ENCODE data around the gene ABCF2.

The ABCF2 gene

GRCh38 chr7:151207804-151208203 lies 19.2 kb downstream of the ABCF2 start:
- DNase-seq, result no peak
- intact Hi-C loops (cut with DNase I), result no loop called here

DNA sequence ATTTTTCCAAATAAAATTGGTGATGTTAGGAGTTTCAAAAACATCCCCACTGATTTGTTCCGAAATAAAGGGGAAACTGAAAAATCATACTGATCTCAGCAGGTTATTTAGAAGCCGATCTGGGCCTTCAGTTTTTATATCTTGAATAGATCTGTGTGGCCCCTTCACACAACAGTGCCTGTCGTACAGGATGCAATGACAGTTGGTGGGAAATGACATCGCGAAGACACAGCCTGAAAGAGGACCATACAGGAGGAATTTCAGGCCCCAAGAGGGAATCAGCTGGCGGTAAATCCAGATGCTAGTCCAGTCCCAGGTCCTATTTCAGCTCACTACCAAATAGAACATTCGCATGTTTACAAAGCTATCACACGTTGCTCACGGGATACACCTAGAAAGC lies 19.7 kb downstream of the ABCF2 start:
- no peak for DNase-seq
- intact Hi-C loops (cut with DNase I), result no loop called here

- intact Hi-C loops (cut with DNase I), result no loop called here
- DNase-seq, result no peak
Observed at GRCh38 chr7:151206914-151207313, 20.1 kb downstream of the ABCF2 start.

DNA sequence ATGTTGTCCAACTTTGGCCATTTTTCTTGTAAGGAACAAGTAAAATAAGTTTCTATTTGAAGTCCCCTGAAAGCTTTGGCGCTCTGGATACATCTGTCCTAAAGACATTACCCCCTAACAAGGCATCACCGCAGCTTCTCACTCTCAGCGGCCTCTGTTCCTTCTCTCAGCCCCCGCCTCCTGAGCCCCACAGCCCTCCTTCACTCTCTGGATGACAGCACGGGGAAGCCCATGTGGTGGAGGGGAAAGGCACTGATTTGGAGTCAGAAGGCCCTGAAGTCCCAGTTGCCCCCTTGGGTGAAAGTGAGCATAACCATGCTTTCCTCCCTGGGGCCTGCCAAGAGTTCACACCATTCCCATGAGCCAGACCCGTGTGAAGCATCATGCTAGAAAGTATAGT lies 21.3 kb downstream of the ABCF2 start:
- no peak for DNase-seq
- intact Hi-C loops (cut with DNase I), result no loop called here

- DNase-seq, result no peak
- intact Hi-C loops (cut with DNase I), result no loop called here
Observed at GRCh38 chr7:151204383-151205032, 22.5 kb downstream of the ABCF2 start.

- no peak for DNase-seq
- intact Hi-C loops (cut with DNase I), result no loop called here
Observed at GRCh38 chr7:151202836-151203235, 24.2 kb downstream of the ABCF2 start.

GRCh38 chr7:151201751-151202150 lies 25.3 kb downstream of the ABCF2 start:
- no peak for DNase-seq
- intact Hi-C loops (cut with DNase I), result no loop called here

DNA sequence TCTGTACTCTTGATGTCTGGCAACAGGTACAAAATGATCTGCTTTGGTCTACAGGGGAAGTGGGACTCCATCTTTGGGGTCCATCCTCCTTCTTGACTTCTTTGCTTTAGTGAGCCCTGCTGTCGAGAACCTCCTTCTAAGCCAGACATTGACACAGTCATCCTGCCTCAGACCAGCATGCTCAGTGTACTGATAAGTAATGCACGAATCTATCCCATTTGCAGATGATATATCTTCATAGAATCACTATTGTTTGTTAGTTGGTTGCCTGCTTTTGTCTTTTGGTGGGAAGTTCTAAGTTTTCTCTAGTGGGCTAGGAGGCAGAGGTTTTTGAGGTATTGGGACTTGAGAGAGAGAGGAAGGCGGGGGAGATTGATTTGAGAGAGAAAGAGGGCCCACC lies 25.7 kb downstream of the ABCF2 start:
- intact Hi-C loops (cut with DNase I), result no loop called here
- DNase-seq, result no peak

DNA sequence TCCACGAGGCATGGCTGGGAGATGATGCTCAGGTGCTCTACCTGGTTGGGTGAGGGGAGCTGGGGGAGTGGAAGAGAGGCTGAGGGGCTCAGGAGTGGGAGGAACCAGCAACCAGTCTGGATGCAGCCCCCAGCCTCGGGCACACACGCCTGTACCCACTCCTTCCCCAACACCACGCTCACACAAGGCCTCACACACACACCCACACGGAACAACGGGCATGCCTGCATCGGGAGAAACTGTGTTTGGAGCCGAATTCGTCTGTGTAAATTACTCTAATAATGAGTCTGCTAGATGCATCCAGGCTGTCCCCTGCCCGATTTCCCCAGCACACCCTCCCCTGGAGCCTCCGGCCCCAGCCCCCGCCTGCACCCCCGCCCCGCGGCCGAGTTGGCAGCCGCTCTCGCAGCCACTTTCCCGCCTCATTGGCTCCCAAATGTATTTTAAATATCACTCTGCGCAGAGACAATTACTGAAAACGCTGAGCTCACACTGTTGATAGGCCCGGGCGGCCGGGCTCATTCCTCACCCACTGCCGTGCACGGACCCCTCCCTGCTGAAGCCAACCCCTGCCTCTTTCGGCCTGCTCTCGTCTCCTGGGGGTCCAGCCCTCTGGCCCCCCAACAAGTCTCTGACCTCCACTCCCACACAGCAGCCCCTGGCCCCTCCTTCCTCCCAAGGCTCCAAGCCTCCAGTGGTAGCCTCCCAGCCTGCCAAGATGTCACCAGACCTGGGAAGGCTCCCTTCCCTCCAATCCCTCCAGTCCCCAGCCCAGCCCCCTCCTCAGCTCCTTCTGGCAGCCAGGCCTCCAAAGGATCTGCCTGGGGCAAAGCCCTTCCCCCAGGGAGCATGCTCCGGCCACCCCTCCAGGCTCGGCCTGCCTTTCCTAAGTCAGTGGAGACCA lies 27.8 kb downstream of the ABCF2 start:
- DNase-seq, result peak in 25 of 42 donors; percentile 8 to 49 (median 21)
- intact Hi-C loops (cut with DNase I), result no loop called here

- intact Hi-C loops (cut with DNase I), result no loop called here
- DNase-seq, result no peak
Observed at GRCh38 chr7:151197932-151198331, 29.1 kb downstream of the ABCF2 start.

DNA sequence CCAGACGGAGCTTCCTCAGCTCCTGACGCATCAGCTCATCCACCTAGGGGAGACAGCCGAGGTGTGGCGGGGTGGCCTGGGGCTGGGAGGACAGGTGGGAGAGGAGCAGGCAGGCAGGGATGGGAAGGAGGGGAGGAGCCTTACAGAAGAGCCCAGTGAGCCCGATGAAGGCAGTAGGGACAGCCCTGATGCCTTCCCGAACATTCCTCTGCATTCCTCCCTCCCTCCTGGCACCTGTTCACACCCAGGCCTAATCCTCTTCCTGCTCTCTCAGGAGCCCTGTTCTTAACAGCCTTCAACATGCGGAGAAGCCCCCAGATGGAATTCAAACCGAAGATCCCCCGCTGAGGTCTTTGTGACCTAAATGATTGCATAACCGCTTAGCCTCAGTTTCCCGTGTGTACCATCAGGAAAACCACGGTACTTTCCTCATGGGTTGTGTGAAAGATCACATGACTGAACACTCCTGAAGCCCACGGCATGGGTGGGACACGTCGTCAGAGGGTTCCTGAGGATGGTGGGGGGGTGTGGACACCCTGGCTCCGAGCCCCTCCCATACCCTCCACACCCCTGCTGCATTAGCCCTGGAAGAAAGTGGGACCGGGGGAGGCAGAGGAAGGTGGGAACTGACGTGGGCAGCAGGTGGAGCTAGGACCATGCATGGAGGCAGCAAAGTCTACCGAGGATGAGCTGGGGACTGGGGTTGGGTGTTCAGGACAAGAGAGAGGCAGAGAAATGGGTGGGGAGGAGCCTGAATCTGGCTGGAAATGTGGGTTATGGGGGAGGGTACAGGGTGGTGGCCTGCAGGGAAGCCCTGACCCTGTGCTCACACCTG lies 31.2 kb downstream of the ABCF2 start:
- DNase-seq, result no peak
- intact Hi-C loops (cut with DNase I), result no loop called here

GRCh38 chr7:151194188-151194587 lies 32.8 kb downstream of the ABCF2 start:
- no peak for DNase-seq
- intact Hi-C loops (cut with DNase I), result no loop called here

- intact Hi-C loops (cut with DNase I), result no loop called here
- no peak for DNase-seq
Observed at GRCh38 chr7:151193203-151193978, 33.6 kb downstream of the ABCF2 start.

DNA sequence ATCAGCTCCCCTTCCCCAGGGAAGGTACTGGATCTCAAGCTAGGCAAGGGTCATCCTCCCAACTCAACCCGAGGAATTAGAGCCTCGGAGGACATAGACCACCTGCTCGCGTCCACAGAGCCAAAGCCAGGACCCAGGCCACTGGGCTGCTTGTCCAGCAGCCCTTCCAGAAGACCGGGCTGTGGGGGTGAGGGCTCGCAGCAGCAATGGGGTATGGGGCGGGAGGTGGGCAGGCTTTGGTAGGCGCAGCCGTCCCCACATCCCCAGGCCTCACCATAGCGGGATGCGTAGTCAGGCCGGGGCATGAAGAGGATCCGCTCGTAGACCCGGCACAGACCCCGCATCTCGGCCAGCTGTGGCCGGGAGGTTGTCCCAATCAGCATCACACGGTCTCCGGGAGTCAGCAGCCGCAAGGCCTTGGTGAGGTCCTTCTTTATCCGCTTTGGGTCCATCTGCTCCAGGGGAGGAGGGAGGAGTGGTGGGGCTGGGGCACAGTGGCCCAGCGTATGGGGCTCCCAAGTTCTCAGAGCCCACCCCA lies 34.9 kb downstream of the ABCF2 start:
- intact Hi-C loops (cut with DNase I), result no loop called here
- DNase-seq, result no peak

GRCh38 chr7:151191544-151191943 lies 35.5 kb downstream of the ABCF2 start:
- no peak for DNase-seq
- intact Hi-C loops (cut with DNase I), result no loop called here

DNA sequence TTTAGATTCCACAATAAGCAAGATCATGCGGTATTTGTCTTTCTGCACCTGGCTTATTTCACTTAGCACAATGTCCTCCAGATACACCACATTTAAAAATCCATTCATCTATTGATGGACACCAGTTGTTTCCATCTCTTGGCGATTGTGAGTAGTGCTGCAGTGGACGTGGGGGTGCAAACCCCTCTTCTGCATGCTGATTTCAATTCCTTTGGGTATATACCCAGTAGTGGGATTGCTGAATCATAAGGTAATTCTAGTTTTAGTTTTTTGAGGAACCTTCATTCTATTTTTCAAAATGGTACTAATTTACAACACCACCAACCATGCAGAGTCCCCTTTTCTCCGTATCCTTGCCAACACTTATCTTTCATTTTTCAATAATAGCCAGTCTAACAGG lies 38.0 kb downstream of the ABCF2 start:
- no peak for DNase-seq
- intact Hi-C loops (cut with DNase I), result no loop called here

DNA sequence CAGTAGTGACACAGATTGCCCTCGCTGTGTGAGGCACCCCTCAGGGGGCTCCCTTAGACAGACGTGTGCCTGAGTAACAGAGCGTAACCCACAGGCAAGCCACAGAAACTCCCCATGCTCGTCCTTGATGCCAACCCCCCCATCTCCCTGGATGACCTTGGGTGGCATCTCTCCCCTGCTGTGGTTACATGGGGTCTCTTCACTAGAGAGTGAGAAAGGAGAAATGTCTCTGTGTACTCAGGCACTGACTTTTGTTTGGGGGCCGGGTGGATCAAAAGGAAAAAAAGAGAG lies 38.8 kb downstream of the ABCF2 start:
- DNase-seq, result no peak
- intact Hi-C loops (cut with DNase I), result no loop called here

DNA sequence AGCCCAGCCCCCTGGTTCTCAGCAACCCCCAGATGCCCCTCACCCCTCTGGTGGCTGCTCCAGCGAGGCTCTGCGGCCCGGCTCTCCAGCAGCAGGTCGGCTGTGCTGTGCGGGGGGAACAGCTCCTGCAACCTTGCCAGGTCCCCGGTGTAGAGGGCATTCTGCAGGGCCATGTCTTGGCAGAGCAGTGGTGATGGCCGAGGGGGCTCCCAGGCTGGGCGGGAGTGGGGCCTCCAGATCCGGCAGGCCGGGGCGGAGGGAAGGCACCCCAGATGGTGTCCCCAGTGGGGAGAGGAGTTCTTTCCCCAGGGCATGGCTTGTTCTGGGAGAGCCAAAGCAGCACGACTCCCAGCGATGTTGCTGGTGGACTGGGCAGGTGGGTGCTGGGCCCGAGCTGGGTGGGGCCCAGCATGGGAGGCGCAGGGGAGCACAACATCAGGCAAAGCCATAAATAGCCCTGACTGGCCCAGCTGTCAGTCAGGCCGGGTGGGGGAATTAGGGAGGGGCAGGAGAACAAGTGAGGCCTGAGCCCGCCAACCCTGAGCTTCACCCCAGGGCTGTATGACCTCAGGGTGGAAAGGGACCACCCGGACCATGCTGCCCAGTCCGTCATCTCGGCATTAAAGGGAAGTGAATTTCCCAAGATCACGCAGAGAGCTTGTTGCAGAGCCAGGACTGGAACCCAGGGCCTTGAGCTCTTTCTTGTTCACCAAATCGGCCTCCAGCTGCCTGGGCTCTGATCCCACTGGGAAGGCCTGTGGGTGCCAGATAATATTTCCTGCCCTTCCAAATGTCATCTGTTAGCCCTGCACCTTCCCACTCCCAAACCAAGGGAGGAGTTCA lies 39.4 kb downstream of the ABCF2 start:
- no peak for DNase-seq
- intact Hi-C loops (cut with DNase I), result no loop called here
